DND-41 (cell line): ENCODE measurements around the gene HDAC3.

Experiments
- EZH2 ChIP-seq: IDR thresholded peaks from 3 replicates; pipeline ENCODE4 v1.6.1; 2012; ENCODE audit warnings: borderline replicate concordance, low read depth, mild to moderate bottlenecking, moderate library complexity, low read length, inconsistent platforms; ENCODE audit not compliant: severe bottlenecking
- TF ChIP-seq, protein P1 (sequence below): IDR thresholded peaks from 2 replicates; pipeline ENCODE4 v1.5.1; 2012; ENCODE audit warnings: borderline replicate concordance, low read length, moderate library complexity, mild to moderate bottlenecking; ENCODE audit not compliant: poor library complexity, severe bottlenecking; ENCODE audit errors: extremely low read depth

DNA sequence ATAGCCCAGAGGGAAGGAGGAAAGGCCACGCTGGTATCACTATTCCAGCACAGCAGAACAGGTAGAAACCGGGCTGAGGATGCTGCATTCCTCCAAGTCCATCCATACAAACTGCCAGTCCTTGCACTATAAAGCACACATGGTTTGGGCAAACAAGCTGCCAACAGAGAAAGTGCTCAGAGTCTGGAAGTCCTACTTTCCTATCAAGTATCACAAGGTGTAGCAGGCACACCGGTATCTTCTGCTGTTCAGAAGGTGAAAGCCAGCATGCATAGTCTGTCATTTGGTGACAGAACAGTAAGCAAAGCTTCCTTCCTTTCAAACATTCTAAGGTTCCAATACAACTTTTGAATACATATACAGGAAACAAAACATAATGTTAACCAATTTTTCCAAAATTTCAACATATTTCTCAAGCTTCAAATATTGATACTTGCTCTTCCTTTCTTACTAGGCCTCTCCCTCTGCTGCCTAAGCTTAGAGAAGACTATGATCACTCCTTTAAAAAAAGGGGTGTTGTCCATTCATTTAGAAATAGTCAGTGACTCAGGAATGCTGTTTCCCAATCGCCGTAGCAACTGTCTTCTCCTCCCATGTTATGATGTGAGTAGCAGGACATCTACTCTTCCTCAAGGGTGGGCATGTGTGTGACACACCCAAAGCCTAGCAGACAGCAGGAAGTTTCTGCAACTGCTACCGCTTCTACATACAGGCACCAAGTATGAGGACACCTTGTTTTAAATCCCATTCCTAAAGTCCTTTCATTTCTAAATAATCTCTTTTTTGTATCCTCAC lies 32.5 kb downstream of the HDAC3 start:
- TF ChIP-seq, protein P1, sequence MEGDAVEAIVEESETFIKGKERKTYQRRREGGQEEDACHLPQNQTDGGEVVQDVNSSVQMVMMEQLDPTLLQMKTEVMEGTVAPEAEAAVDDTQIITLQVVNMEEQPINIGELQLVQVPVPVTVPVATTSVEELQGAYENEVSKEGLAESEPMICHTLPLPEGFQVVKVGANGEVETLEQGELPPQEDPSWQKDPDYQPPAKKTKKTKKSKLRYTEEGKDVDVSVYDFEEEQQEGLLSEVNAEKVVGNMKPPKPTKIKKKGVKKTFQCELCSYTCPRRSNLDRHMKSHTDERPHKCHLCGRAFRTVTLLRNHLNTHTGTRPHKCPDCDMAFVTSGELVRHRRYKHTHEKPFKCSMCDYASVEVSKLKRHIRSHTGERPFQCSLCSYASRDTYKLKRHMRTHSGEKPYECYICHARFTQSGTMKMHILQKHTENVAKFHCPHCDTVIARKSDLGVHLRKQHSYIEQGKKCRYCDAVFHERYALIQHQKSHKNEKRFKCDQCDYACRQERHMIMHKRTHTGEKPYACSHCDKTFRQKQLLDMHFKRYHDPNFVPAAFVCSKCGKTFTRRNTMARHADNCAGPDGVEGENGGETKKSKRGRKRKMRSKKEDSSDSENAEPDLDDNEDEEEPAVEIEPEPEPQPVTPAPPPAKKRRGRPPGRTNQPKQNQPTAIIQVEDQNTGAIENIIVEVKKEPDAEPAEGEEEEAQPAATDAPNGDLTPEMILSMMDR, result no peak
- TF ChIP-seq EZH2, result no peak
